ENCODE measurements around the gene KIAA0319L. TPM values are rescaled to one million over a fixed set of nuclear protein-coding genes. Genes with fewer than 3 reads are reported as not detected.

KIAA0319L gene
- total and polyA plus RNA-seq, 2 donors from 2014 or later: 30.3 to 73.0 TPM

DNA sequence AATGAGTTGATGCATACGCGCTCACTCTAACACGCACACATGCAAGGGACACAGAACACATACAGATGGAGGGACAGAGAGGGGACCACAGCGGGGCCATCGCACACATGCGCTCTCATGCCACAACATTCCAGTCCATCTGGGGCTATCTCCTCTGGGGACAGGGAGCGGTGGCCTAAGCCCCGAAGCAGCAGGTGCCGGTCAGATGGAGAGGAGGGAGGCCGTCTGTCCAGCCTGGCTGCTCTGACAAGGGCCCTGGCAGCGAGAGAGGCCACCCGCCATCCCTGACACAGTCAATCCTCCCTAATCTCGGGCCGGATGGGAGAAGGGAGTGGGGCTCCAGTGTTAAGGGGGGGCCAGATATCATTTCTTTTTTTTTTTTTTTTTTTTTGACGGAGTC is 123.5 kb downstream of the KIAA0319L start:
- DNase-seq (no peak), FAIRE-seq (no peak)
- intact Hi-C loops (cut with DNase I): no loop called here
- peaks cover 0 to 17% (median 16%) of the 10 kb centered on the region in 3 donors for H3K36me3 ChIP-seq (ENCODE audit: control insufficient read depth in 2 of 3, insufficient read depth in 3 of 3, low read length in 3 of 3)
- H3K9ac ChIP-seq (ENCODE audit: low read length in 3 of 3): no peak overlapping the region
- H3K4me1 ChIP-seq (ENCODE audit: control insufficient read depth in 2 of 3, insufficient read depth in 2 of 3, low read depth in 1 of 3, low read length in 3 of 3): no peaks in the 10 kb centered on the region
- no peak overlapping the region for H3K27ac ChIP-seq (ENCODE audit: low read depth in 2 of 2, low read length in 2 of 2)
- no peaks in the 10 kb centered on the region for H3K9me3 ChIP-seq (ENCODE audit: control insufficient read depth in 2 of 3, insufficient read depth in 1 of 3, low read length in 3 of 3)
- TF ChIP-seq, protein P1, sequence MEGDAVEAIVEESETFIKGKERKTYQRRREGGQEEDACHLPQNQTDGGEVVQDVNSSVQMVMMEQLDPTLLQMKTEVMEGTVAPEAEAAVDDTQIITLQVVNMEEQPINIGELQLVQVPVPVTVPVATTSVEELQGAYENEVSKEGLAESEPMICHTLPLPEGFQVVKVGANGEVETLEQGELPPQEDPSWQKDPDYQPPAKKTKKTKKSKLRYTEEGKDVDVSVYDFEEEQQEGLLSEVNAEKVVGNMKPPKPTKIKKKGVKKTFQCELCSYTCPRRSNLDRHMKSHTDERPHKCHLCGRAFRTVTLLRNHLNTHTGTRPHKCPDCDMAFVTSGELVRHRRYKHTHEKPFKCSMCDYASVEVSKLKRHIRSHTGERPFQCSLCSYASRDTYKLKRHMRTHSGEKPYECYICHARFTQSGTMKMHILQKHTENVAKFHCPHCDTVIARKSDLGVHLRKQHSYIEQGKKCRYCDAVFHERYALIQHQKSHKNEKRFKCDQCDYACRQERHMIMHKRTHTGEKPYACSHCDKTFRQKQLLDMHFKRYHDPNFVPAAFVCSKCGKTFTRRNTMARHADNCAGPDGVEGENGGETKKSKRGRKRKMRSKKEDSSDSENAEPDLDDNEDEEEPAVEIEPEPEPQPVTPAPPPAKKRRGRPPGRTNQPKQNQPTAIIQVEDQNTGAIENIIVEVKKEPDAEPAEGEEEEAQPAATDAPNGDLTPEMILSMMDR (IDR thresholded peaks at IDR 0.05; ENCODE audit: borderline replicate concordance, extremely low read depth, insufficient read depth): no peak
- H3K27me3 ChIP-seq (ENCODE audit: control insufficient read depth, insufficient read depth, low read length): no peaks in the 10 kb centered on the region
- no peak overlapping the region for H3K4me3 ChIP-seq (ENCODE audit: low read length in 3 of 3)

DNA sequence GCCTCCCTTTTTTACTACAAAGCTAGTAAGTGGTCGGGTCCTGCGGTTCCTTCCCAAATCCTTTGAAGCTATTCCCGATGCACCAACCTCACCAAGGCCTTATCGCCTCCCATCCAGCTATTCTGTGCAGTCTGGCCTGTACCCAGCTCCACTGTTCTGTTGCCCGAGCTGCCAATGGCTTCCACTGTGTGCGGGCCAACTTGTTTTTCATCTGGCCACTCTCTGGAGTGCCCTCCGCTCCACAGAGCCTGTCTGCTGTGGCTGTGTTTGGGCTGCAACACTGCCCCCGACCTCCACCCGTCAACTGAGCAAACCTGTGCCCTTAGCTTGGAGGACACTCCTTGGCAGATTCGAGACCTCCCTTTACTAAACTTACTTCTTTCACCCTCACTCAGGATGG is 125.0 kb downstream of the KIAA0319L start:
- H3K27ac ChIP-seq (ENCODE audit: low read depth in 2 of 2, low read length in 2 of 2): no peak overlapping the region
- H3K36me3 ChIP-seq (ENCODE audit: control insufficient read depth in 2 of 3, insufficient read depth in 3 of 3, low read length in 3 of 3): peaks cover 0 to 16% (median 13%) of the 10 kb centered on the region in 3 donors
- TF ChIP-seq, protein P1 (IDR thresholded peaks at IDR 0.05; ENCODE audit: borderline replicate concordance, extremely low read depth, insufficient read depth): no peak
- no peak overlapping the region for H3K9ac ChIP-seq (ENCODE audit: low read length in 3 of 3)
- intact Hi-C loops (cut with DNase I): no loop called here
- DNase-seq (no peak), FAIRE-seq (no peak)
- no peak overlapping the region for H3K4me3 ChIP-seq (ENCODE audit: low read length in 3 of 3)
- no peaks in the 10 kb centered on the region for H3K9me3 ChIP-seq (ENCODE audit: control insufficient read depth in 2 of 3, insufficient read depth in 1 of 3, low read length in 3 of 3)
- H3K27me3 ChIP-seq (ENCODE audit: control insufficient read depth, insufficient read depth, low read length): no peaks in the 10 kb centered on the region
- H3K4me1 ChIP-seq (ENCODE audit: control insufficient read depth in 2 of 3, insufficient read depth in 2 of 3, low read depth in 1 of 3, low read length in 3 of 3): no peaks in the 10 kb centered on the region

- no peak overlapping the region for H3K27ac ChIP-seq (ENCODE audit: low read depth in 2 of 2, low read length in 2 of 2)
- no peaks in the 10 kb centered on the region for H3K4me1 ChIP-seq (ENCODE audit: control insufficient read depth in 2 of 3, insufficient read depth in 2 of 3, low read depth in 1 of 3, low read length in 3 of 3)
- FAIRE-seq (no peak), DNase-seq (no peak)
- no peaks in the 10 kb centered on the region for H3K27me3 ChIP-seq (ENCODE audit: control insufficient read depth, insufficient read depth, low read length)
- no peak overlapping the region for H3K4me3 ChIP-seq (ENCODE audit: low read length in 3 of 3)
- intact Hi-C loops (cut with DNase I): no loop called here
- H3K36me3 ChIP-seq (ENCODE audit: control insufficient read depth in 2 of 3, insufficient read depth in 3 of 3, low read length in 3 of 3): peaks cover 0 to 14% (median 11%) of the 10 kb centered on the region in 3 donors
- no peaks in the 10 kb centered on the region for H3K9me3 ChIP-seq (ENCODE audit: control insufficient read depth in 2 of 3, insufficient read depth in 1 of 3, low read length in 3 of 3)
- no peak overlapping the region for H3K9ac ChIP-seq (ENCODE audit: low read length in 3 of 3)
- TF ChIP-seq, protein P1 (IDR thresholded peaks at IDR 0.05; ENCODE audit: borderline replicate concordance, extremely low read depth, insufficient read depth): no peak
These were observed 126.0 kb downstream of the KIAA0319L start for GRCh38 chr1:35431173-35431599.

- H3K36me3 ChIP-seq (ENCODE audit: control insufficient read depth in 2 of 3, insufficient read depth in 3 of 3, low read length in 3 of 3): peaks cover 0 to 10% (median 8%) of the 10 kb centered on the region in 3 donors
- H3K9ac ChIP-seq (ENCODE audit: low read length in 3 of 3): no peak overlapping the region
- no peak overlapping the region for H3K27ac ChIP-seq (ENCODE audit: low read depth in 2 of 2, low read length in 2 of 2)
- TF ChIP-seq, protein P1 (IDR thresholded peaks at IDR 0.05; ENCODE audit: borderline replicate concordance, extremely low read depth, insufficient read depth): no peak
- H3K4me1 ChIP-seq (ENCODE audit: control insufficient read depth in 2 of 3, insufficient read depth in 2 of 3, low read depth in 1 of 3, low read length in 3 of 3): no peaks in the 10 kb centered on the region
- DNase-seq (no peak), FAIRE-seq (no peak)
- H3K9me3 ChIP-seq (ENCODE audit: control insufficient read depth in 2 of 3, insufficient read depth in 1 of 3, low read length in 3 of 3): no peaks in the 10 kb centered on the region
- intact Hi-C loops (cut with DNase I): no loop called here
- H3K27me3 ChIP-seq (ENCODE audit: control insufficient read depth, insufficient read depth, low read length): no peaks in the 10 kb centered on the region
- no peak overlapping the region for H3K4me3 ChIP-seq (ENCODE audit: low read length in 3 of 3)
These were observed 126.4 kb downstream of the KIAA0319L start for GRCh38 chr1:35430762-35431161.

All from kidney (tissue), 14 donors.